ENCODE results near the gene MAGEA10. TPM values are rescaled to one million over a fixed set of nuclear protein-coding genes. Genes with fewer than 3 reads are reported as not detected.

The MAGEA10 gene
- total RNA-seq, 4 donors from 2014 or later: not detected

- DNase-seq (ENCODE audit: low spot score in 2 of 2): no peak
- 67% methylated on average over 2 of the region's 2 CpGs for WGBS
- H3K27ac ChIP-seq: no peak overlapping the region
- H3K27me3 ChIP-seq: no peaks in the 10 kb centered on the region
- TF ChIP-seq POLR2A (IDR thresholded peaks at IDR 0.05) (no peak), EP300 (IDR thresholded peaks at IDR 0.05) (no peak), POLR2AphosphoS5 (IDR thresholded peaks at IDR 0.05) (no peak), CTCF (IDR thresholded peaks at IDR 0.05) (no peak)
- H3K4me3 ChIP-seq: no peak overlapping the region
- H3K36me3 ChIP-seq: no peaks in the 10 kb centered on the region
- H3K9me3 ChIP-seq: no peaks in the 10 kb centered on the region
- no peaks in the 10 kb centered on the region for H3K4me1 ChIP-seq
Observed at GRCh38 chrX:152165033-152165743, 26.8 kb upstream of the MAGEA10 start.

DNA sequence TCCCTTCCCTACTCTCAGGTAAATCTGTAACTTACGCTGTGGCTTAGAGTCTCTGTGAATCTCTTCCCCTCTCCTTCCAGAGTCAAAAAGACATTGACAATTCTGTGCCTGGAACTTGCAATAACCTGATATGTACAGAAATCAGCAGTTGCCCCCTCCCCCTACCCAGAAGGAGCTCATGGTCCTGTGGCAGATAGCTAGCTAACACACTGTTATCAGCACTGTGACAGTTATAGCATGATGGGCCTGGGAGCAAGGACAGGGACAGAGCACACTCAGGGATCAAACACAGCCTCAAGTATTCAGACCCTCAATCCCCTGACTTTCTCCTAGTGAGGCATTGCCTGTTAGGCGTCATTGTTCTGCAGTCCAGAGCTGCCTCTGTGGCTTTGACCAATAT is 18.7 kb upstream of the MAGEA10 start:
- no peak for DNase-seq (ENCODE audit: low spot score in 2 of 2)
- Histone ChIP-seq H3K27me3 (no peaks in the 10 kb centered on the region), H3K9me3 (no peaks in the 10 kb centered on the region), H3K27ac (no peak overlapping the region), H3K4me1 (no peaks in the 10 kb centered on the region), H3K36me3 (no peaks in the 10 kb centered on the region), H3K4me3 (no peak overlapping the region)
- TF ChIP-seq CTCF (IDR thresholded peaks at IDR 0.05) (no peak), POLR2A (IDR thresholded peaks at IDR 0.05) (no peak), POLR2AphosphoS5 (IDR thresholded peaks at IDR 0.05) (no peak), EP300 (IDR thresholded peaks at IDR 0.05) (no peak)
- WGBS: 85% methylated on average over 2 of the region's 2 CpGs

- no peaks in the 10 kb centered on the region for H3K9me3 ChIP-seq
- H3K36me3 ChIP-seq: no peaks in the 10 kb centered on the region
- no peak overlapping the region for H3K27ac ChIP-seq
- WGBS: 68% methylated on average over 2 of the region's 2 CpGs
- TF ChIP-seq POLR2AphosphoS5 (IDR thresholded peaks at IDR 0.05) (no peak), CTCF (IDR thresholded peaks at IDR 0.05) (no peak), EP300 (IDR thresholded peaks at IDR 0.05) (no peak)
- no peak for DNase-seq (ENCODE audit: low spot score in 2 of 2)
- H3K4me1 ChIP-seq: no peaks in the 10 kb centered on the region
- H3K4me3 ChIP-seq: no peak overlapping the region
- no peaks in the 10 kb centered on the region for H3K27me3 ChIP-seq
Observed at GRCh38 chrX:152155766-152156310, 17.5 kb upstream of the MAGEA10 start.

DNA sequence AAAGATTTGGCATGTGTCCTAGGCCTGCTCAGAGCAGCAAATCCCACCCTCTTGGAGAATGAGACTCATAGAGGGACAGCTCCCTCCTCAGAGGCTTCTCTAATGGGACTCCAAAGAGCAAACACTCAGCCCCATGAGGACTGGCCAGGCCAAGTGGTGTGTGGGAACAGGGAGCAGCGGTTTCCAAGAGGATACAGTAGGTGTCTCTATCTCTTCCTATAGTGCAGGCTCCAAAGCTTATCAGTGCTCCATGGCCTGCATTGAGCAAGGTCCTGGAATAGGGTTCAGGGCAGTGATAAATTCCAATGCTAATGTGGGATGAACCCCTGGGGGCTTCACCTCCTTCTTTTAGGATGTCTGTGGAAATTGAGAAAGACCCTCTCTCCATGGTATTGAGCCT is 15.7 kb upstream of the MAGEA10 start:
- DNase-seq (ENCODE audit: low spot score in 2 of 2): no peak
- WGBS: 25% methylated on average over 1 of the region's 1 CpG
- Histone ChIP-seq H3K4me3 (no peak overlapping the region), H3K27ac (no peak overlapping the region), H3K36me3 (no peaks in the 10 kb centered on the region), H3K9me3 (no peaks in the 10 kb centered on the region), H3K27me3 (no peaks in the 10 kb centered on the region), H3K4me1 (no peaks in the 10 kb centered on the region)
- TF ChIP-seq CTCF (IDR thresholded peaks at IDR 0.05) (no peak), POLR2AphosphoS5 (IDR thresholded peaks at IDR 0.05) (no peak), EP300 (IDR thresholded peaks at IDR 0.05) (no peak), POLR2A (IDR thresholded peaks at IDR 0.05) (no peak)

- no peak overlapping the region for H3K27ac ChIP-seq
- no peak for DNase-seq (ENCODE audit: low spot score in 2 of 2)
- H3K4me3 ChIP-seq: no peak overlapping the region
- no peaks in the 10 kb centered on the region for H3K4me1 ChIP-seq
- no peaks in the 10 kb centered on the region for H3K36me3 ChIP-seq
- no peak for TF ChIP-seq EP300 (IDR thresholded peaks at IDR 0.05)
- TF ChIP-seq CTCF (IDR thresholded peaks at IDR 0.05): no peak
- no peak for TF ChIP-seq POLR2AphosphoS5 (IDR thresholded peaks at IDR 0.05)
- no peak for TF ChIP-seq POLR2A (IDR thresholded peaks at IDR 0.05)
- H3K27me3 ChIP-seq: no peaks in the 10 kb centered on the region
- 74% methylated on average over 3 of the region's 3 CpGs for WGBS
- H3K9me3 ChIP-seq: no peaks in the 10 kb centered on the region
Observed at GRCh38 chrX:152151256-152151655, 12.9 kb upstream of the MAGEA10 start.
